ENCODE measurements around the gene MT2A. TPM values are rescaled to one million over a fixed set of nuclear protein-coding genes. Genes with fewer than 3 reads are reported as not detected.
A peak's percentile ranks its signal among the peaks of the same experiment; 100 is the strongest.

Gene MT2A
- total RNA-seq, 1 donor: 21.2 TPM

- TF ChIP-seq, protein P1, sequence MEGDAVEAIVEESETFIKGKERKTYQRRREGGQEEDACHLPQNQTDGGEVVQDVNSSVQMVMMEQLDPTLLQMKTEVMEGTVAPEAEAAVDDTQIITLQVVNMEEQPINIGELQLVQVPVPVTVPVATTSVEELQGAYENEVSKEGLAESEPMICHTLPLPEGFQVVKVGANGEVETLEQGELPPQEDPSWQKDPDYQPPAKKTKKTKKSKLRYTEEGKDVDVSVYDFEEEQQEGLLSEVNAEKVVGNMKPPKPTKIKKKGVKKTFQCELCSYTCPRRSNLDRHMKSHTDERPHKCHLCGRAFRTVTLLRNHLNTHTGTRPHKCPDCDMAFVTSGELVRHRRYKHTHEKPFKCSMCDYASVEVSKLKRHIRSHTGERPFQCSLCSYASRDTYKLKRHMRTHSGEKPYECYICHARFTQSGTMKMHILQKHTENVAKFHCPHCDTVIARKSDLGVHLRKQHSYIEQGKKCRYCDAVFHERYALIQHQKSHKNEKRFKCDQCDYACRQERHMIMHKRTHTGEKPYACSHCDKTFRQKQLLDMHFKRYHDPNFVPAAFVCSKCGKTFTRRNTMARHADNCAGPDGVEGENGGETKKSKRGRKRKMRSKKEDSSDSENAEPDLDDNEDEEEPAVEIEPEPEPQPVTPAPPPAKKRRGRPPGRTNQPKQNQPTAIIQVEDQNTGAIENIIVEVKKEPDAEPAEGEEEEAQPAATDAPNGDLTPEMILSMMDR (IDR thresholded peaks at IDR 0.05; ENCODE audit: insufficient read depth, low read depth, low read length): no peak
- peak overlapping the region; percentile 67 for H3K4me3 ChIP-seq (ENCODE audit: low read depth, low read length)
- DNase-seq (ENCODE audit: low read depth): peak; percentile 81
Measured at GRCh38 chr16:56625943-56626654, 17.7 kb downstream of the MT2A start.

DNA sequence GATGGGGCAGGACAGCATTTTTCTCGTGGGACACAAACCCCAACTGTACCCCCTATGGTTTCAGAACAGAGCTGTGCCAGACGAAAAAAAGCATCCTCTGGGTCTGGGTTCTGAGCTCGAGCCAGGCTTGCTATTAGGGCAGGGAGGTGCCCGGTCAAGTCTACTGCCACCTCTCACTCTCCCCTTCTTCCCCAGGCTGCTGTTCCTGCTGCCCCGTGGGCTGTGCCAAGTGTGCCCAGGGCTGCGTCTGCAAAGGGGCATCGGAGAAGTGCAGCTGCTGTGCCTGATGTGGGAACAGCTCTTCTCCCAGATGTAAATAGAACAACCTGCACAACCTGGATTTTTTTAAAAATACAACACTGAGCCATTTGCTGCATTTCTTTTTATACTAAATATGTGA is 18.3 kb downstream of the MT2A start:
- no peak for DNase-seq (ENCODE audit: low read depth)
- TF ChIP-seq, protein P1 (IDR thresholded peaks at IDR 0.05; ENCODE audit: insufficient read depth, low read depth, low read length): no peak
- peak overlapping the region; percentile 67 for H3K4me3 ChIP-seq (ENCODE audit: low read depth, low read length)

DNA sequence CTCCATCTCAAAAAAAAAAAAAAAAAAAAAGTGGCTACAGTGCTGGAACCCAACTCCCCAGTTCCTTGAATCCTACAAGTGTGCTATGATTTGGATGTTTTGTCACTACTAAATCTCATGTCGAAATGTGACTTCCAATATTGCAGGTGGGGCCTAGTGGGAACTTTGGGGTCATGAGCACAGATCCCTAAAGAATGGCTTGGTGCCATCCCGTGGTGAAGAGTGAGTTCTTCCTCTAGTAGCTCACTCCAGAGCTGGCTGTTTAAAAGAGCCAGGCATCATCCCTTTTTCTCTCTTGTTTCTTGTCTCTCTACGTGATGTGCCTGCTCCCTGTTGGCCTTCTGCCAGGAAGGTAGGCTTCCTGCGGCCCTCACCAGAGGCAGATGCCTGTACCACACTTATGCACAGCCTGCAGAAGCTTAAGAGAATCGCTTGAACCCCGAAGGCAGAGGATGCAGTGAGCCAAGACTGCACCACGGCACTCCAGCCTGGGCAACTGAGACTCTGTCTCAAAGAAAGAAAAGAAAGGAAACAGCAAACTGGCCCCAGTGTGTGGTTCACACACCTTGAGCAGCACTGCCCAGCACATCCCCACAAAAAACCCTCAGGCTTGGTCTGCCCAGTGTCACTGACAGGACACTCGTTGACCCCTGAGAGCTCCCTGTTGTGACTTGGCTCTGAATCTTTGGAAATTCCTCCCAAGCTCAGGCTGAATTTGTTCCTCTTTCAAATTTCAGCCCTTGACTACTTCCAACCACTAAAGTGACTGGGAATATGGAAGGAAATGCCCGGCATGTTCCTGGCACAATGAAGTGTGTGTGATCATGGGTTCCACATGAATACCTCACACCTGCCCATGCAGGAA is 20.3 kb downstream of the MT2A start:
- TF ChIP-seq, protein P1 (IDR thresholded peaks at IDR 0.05; ENCODE audit: insufficient read depth, low read depth, low read length): no peak
- H3K4me3 ChIP-seq (ENCODE audit: low read depth, low read length): no peak overlapping the region
- DNase-seq (ENCODE audit: low read depth): no peak

DNA sequence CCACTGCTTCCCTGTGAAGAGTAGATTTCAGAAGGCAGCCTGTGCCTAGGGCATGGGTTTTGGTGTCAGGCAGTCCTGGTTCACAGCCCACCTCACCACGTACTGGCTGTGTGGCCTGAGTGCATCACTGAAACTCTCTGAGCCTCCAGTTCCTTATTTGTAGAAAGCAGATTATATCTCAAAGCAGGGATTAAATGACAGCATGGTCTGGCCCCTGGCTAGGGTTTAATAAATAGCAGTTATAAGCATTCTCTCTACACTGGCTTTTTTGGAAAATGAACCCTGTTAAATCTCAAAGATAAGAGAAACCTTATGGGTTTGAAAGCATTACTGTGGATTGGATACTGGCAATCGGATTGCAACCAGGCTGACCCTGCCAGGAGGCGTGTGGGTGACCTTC is 21.1 kb downstream of the MT2A start:
- H3K4me3 ChIP-seq (ENCODE audit: low read depth, low read length): no peak overlapping the region
- TF ChIP-seq, protein P1 (IDR thresholded peaks at IDR 0.05; ENCODE audit: insufficient read depth, low read depth, low read length): no peak
- DNase-seq (ENCODE audit: low read depth): peak; percentile 21

- DNase-seq (ENCODE audit: low read depth): no peak
- H3K4me3 ChIP-seq (ENCODE audit: low read depth, low read length): no peak overlapping the region
- TF ChIP-seq, protein P1 (IDR thresholded peaks at IDR 0.05; ENCODE audit: insufficient read depth, low read depth, low read length): no peak
Measured at GRCh38 chr16:56630134-56630533, 21.8 kb downstream of the MT2A start.

- H3K4me3 ChIP-seq (ENCODE audit: low read depth, low read length): no peak overlapping the region
- TF ChIP-seq, protein P1 (IDR thresholded peaks at IDR 0.05; ENCODE audit: insufficient read depth, low read depth, low read length): no peak
- DNase-seq (ENCODE audit: low read depth): no peak
Measured at GRCh38 chr16:56631197-56631596, 22.8 kb downstream of the MT2A start.
